HG02870 (cell line): ENCODE measurements around the gene AMIGO3.
"Not testable (repeated sequence)": the region's sequence is repeated elsewhere in the genome, so short reads cannot be mapped to it uniquely, and the experiment has no call there.

Source experiments
- ATAC-seq: cut with Tn5 transposase; IDR thresholded peaks from one replicate; pipeline ENCODE4 v1.9.1; 2021; ENCODE audit warnings: mild to moderate bottlenecking, moderate library complexity; ENCODE audit not compliant: unreplicated experiment

Gene AMIGO3

GRCh38 chr3:49719214-49719884 is at the start of gene AMIGO3:
AMIGO3 (minus strand) TSS chr3:49719684; CDS start chr3:49719465, 219 bp downstream.
- peak; percentile 50 for ATAC-seq

GRCh38 chr3:49763981-49764380 is 44.5 kb upstream of the AMIGO3 start:
- no peak for ATAC-seq

- ATAC-seq, result no peak
Measured at GRCh38 chr3:49761661-49762060, 42.2 kb upstream of the AMIGO3 start.

GRCh38 chr3:49759226-49759625 is 39.7 kb upstream of the AMIGO3 start:
- no peak for ATAC-seq

GRCh38 chr3:49757197-49757596 is 37.7 kb upstream of the AMIGO3 start:
- ATAC-seq, result no peak

GRCh38 chr3:49756036-49756435 is 36.6 kb upstream of the AMIGO3 start:
- no peak for ATAC-seq

GRCh38 chr3:49754536-49754935 is 35.1 kb upstream of the AMIGO3 start:
- no peak for ATAC-seq

- ATAC-seq, result no peak
Measured at GRCh38 chr3:49751501-49751900, 32.0 kb upstream of the AMIGO3 start.

- no peak for ATAC-seq
Measured at GRCh38 chr3:49750056-49750455, 30.6 kb upstream of the AMIGO3 start.

GRCh38 chr3:49748874-49749273 is 29.4 kb upstream of the AMIGO3 start:
- ATAC-seq, result not testable (repeated sequence)

- ATAC-seq, result no peak
Measured at GRCh38 chr3:49747792-49748480, 28.5 kb upstream of the AMIGO3 start.

- ATAC-seq, result no peak
Measured at GRCh38 chr3:49745986-49746385, 26.5 kb upstream of the AMIGO3 start.

- ATAC-seq, result no peak
Measured at GRCh38 chr3:49740427-49740826, 20.9 kb upstream of the AMIGO3 start.

- no peak for ATAC-seq
Measured at GRCh38 chr3:49738067-49738713, 18.7 kb upstream of the AMIGO3 start.

- ATAC-seq, result no peak
Measured at GRCh38 chr3:49734752-49735151, 15.3 kb upstream of the AMIGO3 start.

GRCh38 chr3:49733551-49733950 is 14.1 kb upstream of the AMIGO3 start:
- no peak for ATAC-seq

GRCh38 chr3:49732597-49732996 is 13.1 kb upstream of the AMIGO3 start:
- no peak for ATAC-seq

GRCh38 chr3:49729966-49730609 is 10.6 kb upstream of the AMIGO3 start:
- ATAC-seq, result no peak

- ATAC-seq, result no peak
Measured at GRCh38 chr3:49727924-49728361, 8.5 kb upstream of the AMIGO3 start.

- no peak for ATAC-seq
Measured at GRCh38 chr3:49727154-49727923, 7.9 kb upstream of the AMIGO3 start.
